K562 (cell line): ENCODE measurements around the gene SRSF6. TPM values are rescaled to one million over a fixed set of nuclear protein-coding genes. Genes with fewer than 3 reads are reported as not detected.
A peak's percentile ranks its signal among the peaks of the same experiment; 100 is the strongest.

Experiments
- ATAC-seq: fragments of 200-7000 bp; cut with Tn5 transposase; 3 replicates; pipeline ENCODE4 v1.9.1; 2020; ENCODE audit warnings: moderate library complexity
- BruUV-seq: library from RNA; stranded (reverse); fragments of 400-500 nt; replicated peaks from 2 replicates; lab custom pipeline; 2021; lab: Mats Ljungman, UMichigan
- CTCF ChIA-PET: fragments of 300-600 bp; formaldehyde crosslinking; extraction: SDS; loops from one replicate; lab custom pipeline; 2021; ENCODE audit warnings: low intra/inter-chr PET ratio; lab: Yijun Ruan, JAX
- POLR2A ChIA-PET: fragments of 300-600, 350-650 bp; sonication (Branson Sonifier 250); formaldehyde crosslinking; extraction: SDS; loops from one replicate; lab custom pipeline; 2021; ENCODE audit warnings: antibody characterized with exemption, inconsistent platforms; lab: Yijun Ruan, JAX
- DNase-seq, 4 experiments: peaks; one replicate each; pipeline versions ENCODE4 v3.0.0 to v3.0.0-alpha.2; 2011 to 2018; ENCODE audit warnings: low spot score in 3 of 4, mixed read lengths in 3 of 4; ENCODE audit errors: extremely low read depth in 1 of 4
- FAIRE-seq: peaks from 2 replicates; lab custom pipeline; 2011; peaks lifted over from hg19 to GRCh38; lab: Jason Lieb, UNC
- H2AFZ ChIP-seq: 2 replicates; pipeline ENCODE4 v1.6.0; 2011; ENCODE audit warnings: low read depth, low read length, control low read depth, inconsistent platforms
- H3K27ac ChIP-seq: fragments of 200-600 bp; 3 replicates; pipeline ENCODE4 v1.8.0; 2011; ENCODE audit warnings: low read depth, mild to moderate bottlenecking, control low read depth, inconsistent platforms, low read length, moderate library complexity, mixed read lengths; ENCODE audit errors: extremely low read depth
- H3K27me3 ChIP-seq, 2 experiments: fragments of 300-600 bp in 1 of 2; 2 replicates in 1 of 2; 3 replicates in 1 of 2; pipeline versions ENCODE4 v1.6.0 to v1.8.0; 2011; ENCODE audit warnings: inconsistent platforms in 2 of 2, low read length in 2 of 2, mild to moderate bottlenecking in 1 of 2, mixed read lengths in 1 of 2, moderate library complexity in 1 of 2; ENCODE audit not compliant: control insufficient read depth in 2 of 2, insufficient read depth in 2 of 2
- H3K36me3 ChIP-seq: fragments of 300-600 bp; 3 replicates; pipeline ENCODE4 v1.8.0; 2011; ENCODE audit warnings: mild to moderate bottlenecking, low read length, inconsistent platforms; ENCODE audit not compliant: control insufficient read depth, insufficient read depth
- H3K4me1 ChIP-seq, 2 experiments: fragments of 200-600 bp in 1 of 2; replicated peaks in 1 of 2; 2 replicates in 1 of 2; 3 replicates in 1 of 2; pipeline versions ENCODE4 v1.5.1 to v1.8.0; 2011; ENCODE audit warnings: inconsistent platforms in 2 of 2, low read length in 2 of 2, mild to moderate bottlenecking in 1 of 2, mixed read lengths in 1 of 2, moderate library complexity in 1 of 2; ENCODE audit not compliant: control insufficient read depth in 2 of 2, insufficient read depth in 2 of 2
- H3K4me2 ChIP-seq: 2 replicates; pipeline ENCODE4 v1.6.1; 2011; ENCODE audit warnings: low read length, control low read depth, inconsistent platforms, mixed read lengths; ENCODE audit not compliant: insufficient read depth
- H3K4me3 ChIP-seq: fragments of 200-600 bp; sonication (generic), shearing (Covaris generic); 2 replicates; pipeline ENCODE4 v1.5.1; 2016; ENCODE audit warnings: control low read depth, inconsistent platforms
- H3K79me2 ChIP-seq: fragments of 200-600 bp; 3 replicates; pipeline ENCODE4 v1.8.0; 2011; ENCODE audit warnings: low read length, inconsistent platforms; ENCODE audit not compliant: control insufficient read depth, insufficient read depth
- H3K9ac ChIP-seq, 2 experiments: 2 replicates each; pipeline versions ENCODE4 v1.6.0 to v1.6.1; 2011; ENCODE audit warnings: low read depth in 2 of 2, low read length in 2 of 2, control low read depth in 1 of 2, inconsistent platforms in 1 of 2, mild to moderate bottlenecking in 1 of 2, mixed read lengths in 1 of 2; ENCODE audit not compliant: insufficient read depth in 1 of 2
- H3K9me1 ChIP-seq: one replicate; pipeline ENCODE4 v1.6.0; 2011; ENCODE audit warnings: inconsistent platforms, mild to moderate bottlenecking, low read length, moderate library complexity; ENCODE audit not compliant: control insufficient read depth, insufficient read depth
- H3K9me3 ChIP-seq: replicated peaks from 2 replicates; pipeline ENCODE4 v1.5.1; 2011; ENCODE audit warnings: low read depth, low read length, inconsistent platforms; ENCODE audit not compliant: control insufficient read depth, insufficient read depth
- H4K20me1 ChIP-seq: replicated peaks from 2 replicates; pipeline ENCODE4 v1.6.1; 2011; ENCODE audit warnings: low read length, inconsistent platforms, mixed read lengths; ENCODE audit not compliant: control insufficient read depth, insufficient read depth
- ASH1L ChIP-seq: fragments of 450-650 bp; IDR thresholded peaks from 2 replicates; pipeline ENCODE4 v1.6.1; 2018; ENCODE audit warnings: borderline replicate concordance, mild to moderate bottlenecking, low read depth; ENCODE audit not compliant: partially characterized antibody
- ATF7 ChIP-seq: fragments of 450-650 bp; IDR thresholded peaks from 2 replicates; pipeline ENCODE4 v1.7.1; 2014; ENCODE audit warnings: mild to moderate bottlenecking, moderate library complexity
- CBX3 ChIP-seq, 2 experiments: IDR thresholded peaks; 1 replicate in 1 of 2; 2 replicates in 1 of 2; pipeline ENCODE4 v1.6.1; 2012; ENCODE audit warnings: inconsistent platforms in 2 of 2, low read length in 2 of 2, borderline replicate concordance in 1 of 2, control low read depth in 1 of 2
- CCNT2 ChIP-seq: IDR thresholded peaks from 2 replicates; pipeline ENCODE4 v1.6.1; 2011; ENCODE audit warnings: borderline replicate concordance, low read depth, mild to moderate bottlenecking, moderate library complexity, mixed read lengths, low read length; ENCODE audit not compliant: insufficient read length; ENCODE audit errors: extremely low read depth
- COPS2 ChIP-seq: fragments of 450-650 bp; conservative IDR thresholded peaks from 2 replicates; pipeline ENCODE4 v1.6.1; 2016; ENCODE audit warnings: mild to moderate bottlenecking, moderate library complexity
- FIP1L1 ChIP-seq: fragments of 200-400 bp; formaldehyde crosslinking; IDR thresholded peaks from 2 replicates; pipeline ENCODE4 v1.6.1; 2018; ENCODE audit warnings: mild to moderate bottlenecking, low read depth, low read length; ENCODE audit not compliant: poor library complexity, severe bottlenecking
- FOXJ3 ChIP-seq: sonication (generic); formaldehyde crosslinking; IDR thresholded peaks from 2 replicates; pipeline ENCODE4 v1.4.0; 2020; ENCODE audit warnings: mild to moderate bottlenecking, missing genetic modification reagents
- NR3C1 ChIP-seq: sonication (generic); formaldehyde crosslinking; IDR thresholded peaks from 2 replicates; pipeline ENCODE4 v1.8.1; 2022; ENCODE audit warnings: missing genetic modification reagents
- PHF21A ChIP-seq: fragments of 450-650 bp; IDR thresholded peaks from 2 replicates; pipeline ENCODE4 v1.6.1; 2017; ENCODE audit warnings: low read depth, borderline replicate concordance
- PML ChIP-seq: IDR thresholded peaks from 2 replicates; pipeline ENCODE4 v1.6.1; 2012; ENCODE audit warnings: low read length, inconsistent platforms
- POLR2A ChIP-seq: fragments of 450-650 bp; conservative IDR thresholded peaks from 2 replicates; pipeline ENCODE4 v1.6.1; 2016
- RAD21 ChIP-seq, 2 experiments: fragments of 250-450 bp in 1 of 2; fragments of 450-650 bp in 1 of 2; sonication (Bioruptor Pico) in 1 of 2; formaldehyde crosslinking in 1 of 2; IDR thresholded peaks in 1 of 2; conservative IDR thresholded peaks in 1 of 2; 2 replicates each; pipeline versions ENCODE4 v1.4.0 to v1.8.0; 2020 to 2022; ENCODE audit warnings: mild to moderate bottlenecking in 2 of 2, moderate library complexity in 1 of 2
- TCF7 ChIP-seq: sonication (generic); IDR thresholded peaks from 2 replicates; pipeline ENCODE4 v1.6.1; 2016; ENCODE audit warnings: antibody characterized with exemption, borderline replicate concordance
- TEAD2 ChIP-seq: fragments of 450-650 bp; IDR thresholded peaks from 2 replicates; pipeline ENCODE4 v1.6.1; 2016; ENCODE audit warnings: missing genetic modification characterization, control low read depth, missing compliant biosample characterization
- ZKSCAN1 ChIP-seq: fragments of 150-350 bp; IDR thresholded peaks from 2 replicates; pipeline ENCODE4 v1.6.1; 2016; ENCODE audit warnings: low read depth, low read length
- WGBS: fragments of 100-300 bp; shearing (Covaris generic); methylation state at CpG from one replicate; pipeline ENCODE4 v1.1.6; 2016; ENCODE audit warnings: low coverage, mixed read lengths; ENCODE audit not compliant: insufficient coverage; ENCODE audit errors: missing lambda C conversion rate; 5-methylcytosine and 5-hydroxymethylcytosine counted together
- in situ Hi-C: fragments of 300-500 bp; cut with MboI; formaldehyde crosslinking; loops from 4 replicates; pipeline ENCODE4 v1.15.0; 2018; ENCODE audit warnings: inconsistent platforms, mixed read lengths
- intact Hi-C: fragments of 100-400 bp; cut with micrococcal nuclease; formaldehyde crosslinking; loops from 2 replicates; pipeline ENCODE4 v1.14.2; 2022
- polyA plus RNA-seq, 8 experiments: library from polyadenylated mRNA; depleted of rRNA in 4 of 8; stranded (reverse) in 5 of 8; unstranded in 3 of 8; fragments of >200 nt; fragmentation: Nextera tagmentation in 2 of 8; fragmentation: Illumina TruSeq in 1 of 8; extraction: Ambion mirVana in 2 of 8; extraction: Trizol in 1 of 8; gene quantifications; 2 replicates each; pipeline versions ENCODE4 v1.2.1 to v1.2.3, GENCODE V29; 2011 to 2014; ENCODE audit warnings: inconsistent platforms in 1 of 8, missing spikeins in 1 of 8
- total RNA-seq, 7 experiments: library from RNA; depleted of rRNA in 6 of 7; stranded (reverse); fragments of >200 nt in 6 of 7; fragmentation: Illumina TruSeq in 2 of 7; extraction: Trizol in 2 of 7; gene quantifications; 2 replicates each; pipeline versions ENCODE4 v1.2.1 to v1.2.3, GENCODE V29; 2011 to 2021; ENCODE audit warnings: low replicate concordance in 1 of 7
- TF ChIP-seq, protein P1 (sequence below): fragments of 250-450 bp; sonication (Bioruptor Pico); IDR thresholded peaks from 2 replicates; pipeline ENCODE4 v1.5.0; 2020; ENCODE audit warnings: mild to moderate bottlenecking, borderline replicate concordance
- TF ChIP-seq, protein P2 (sequence below): fragments of 450-650 bp; IDR thresholded peaks from 2 replicates; pipeline ENCODE4 v1.6.1; 2016; ENCODE audit warnings: antibody characterized with exemption

Gene SRSF6
- total and polyA plus RNA-seq, 9 of the 15 experiments (the other 6 are each of a cell fraction or from before 2014, with no cell fraction given), result 52.4 to 165 (median 117) TPM

DNA sequence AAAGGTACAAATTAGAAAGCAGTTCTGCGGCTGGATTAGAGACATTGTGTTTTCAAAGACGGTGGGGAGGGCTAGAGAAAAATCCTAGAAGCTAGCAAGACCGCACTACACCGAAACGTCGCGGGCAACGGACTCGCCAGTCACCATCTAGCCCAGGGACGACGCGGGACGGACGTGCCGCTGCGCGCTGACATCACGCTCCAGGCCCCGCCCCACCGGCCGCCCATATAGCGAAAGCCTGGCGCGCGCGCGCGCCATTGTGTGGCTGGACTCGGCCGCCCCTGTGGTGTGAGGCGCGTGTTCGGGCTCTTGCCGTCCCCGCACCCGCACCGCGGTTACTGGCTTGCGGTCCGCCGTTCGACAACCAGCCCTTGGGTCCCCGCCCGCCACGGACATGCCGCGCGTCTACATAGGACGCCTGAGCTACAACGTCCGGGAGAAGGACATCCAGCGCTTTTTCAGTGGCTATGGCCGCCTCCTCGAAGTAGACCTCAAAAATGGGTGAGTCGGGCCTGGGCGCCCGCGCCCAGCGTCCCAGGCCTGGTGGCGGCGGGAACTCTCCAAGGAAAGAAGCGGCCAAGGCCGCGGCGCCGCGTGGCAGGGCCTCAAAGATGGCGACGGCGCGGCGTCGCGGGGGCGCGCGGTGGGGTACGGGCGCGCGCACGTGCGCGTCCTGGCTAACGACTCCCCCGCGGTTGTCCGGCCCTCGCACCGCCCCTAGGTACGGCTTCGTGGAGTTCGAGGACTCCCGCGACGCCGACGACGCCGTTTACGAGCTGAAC, at the start of gene SRSF6 (continued):
- TF ChIP-seq ZKSCAN1 (no peak), NR3C1 (CRISPR knock-in tag) (peak; percentile 79; the same call in 1 of the 2 replicates), COPS2 (no peak), TEAD2 (tag) (no peak), PHF21A (no peak), ASH1L (peak; percentile 51)

DNA sequence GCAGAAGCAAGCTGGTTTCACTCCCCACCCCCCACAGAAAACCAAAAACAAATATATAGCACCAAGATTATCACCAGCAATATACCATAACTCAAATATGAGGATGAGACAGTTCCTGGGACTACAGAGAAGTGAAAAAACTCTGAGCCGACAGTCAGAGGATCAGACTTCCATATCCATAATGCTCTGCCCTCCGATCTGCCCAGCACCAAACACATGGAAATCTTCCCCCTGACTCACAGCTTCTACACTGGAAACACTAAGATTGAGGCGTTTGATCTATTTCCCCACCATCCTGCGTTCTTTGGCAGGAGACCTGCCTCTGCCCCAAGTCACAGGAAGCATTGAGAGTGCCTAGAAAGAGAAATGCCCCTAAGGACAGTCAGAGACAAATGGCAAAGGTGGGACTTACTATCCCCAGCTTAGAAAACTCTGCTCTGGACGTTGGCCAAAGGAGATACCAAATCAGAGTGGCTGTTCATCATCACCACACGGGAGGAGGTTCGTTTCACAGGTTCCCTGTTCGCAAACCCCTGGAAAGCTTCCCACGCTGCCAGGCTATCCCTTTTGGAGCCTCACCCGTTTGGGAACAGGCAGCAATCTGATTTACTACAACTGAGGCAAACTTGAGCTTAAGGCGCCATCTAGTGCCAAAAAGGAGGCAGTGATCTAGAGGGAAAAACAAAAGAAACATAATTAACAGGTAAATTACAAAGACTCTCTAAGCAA, 48.7 kb upstream of the SRSF6 start:
- peak; percentile 79 for FAIRE-seq
- no peaks in the 10 kb centered on the region for H3K36me3 ChIP-seq
- no peak overlapping the region for H3K9ac ChIP-seq
- intact Hi-C loops (loop anchor here (10.0 kb wide), 1 partner anchor 204 kb away; no protein-coding TSS in a partner anchor), in situ Hi-C loops (no loop called here)
- POLR2A ChIA-PET, result interaction anchor here (0.5 to 0.8 kb wide), 2 partner anchors 123 to 1609 kb away, joined by 3 to 5 read pairs; no protein-coding TSS in a partner anchor
- H3K9me1 ChIP-seq, result no peaks in the 10 kb centered on the region
- CTCF ChIA-PET, result no interaction called here
- no peaks in the 10 kb centered on the region for H3K9me3 ChIP-seq
- H3K4me3 ChIP-seq, result no peak overlapping the region
- H3K79me2 ChIP-seq, result no peaks in the 10 kb centered on the region
- no peaks in the 10 kb centered on the region for H3K4me1 ChIP-seq
- under 1% methylated on average over 11 of the region's 11 CpGs for WGBS
- peak; percentile 74 for ATAC-seq
- no peak overlapping the region for H3K27ac ChIP-seq
- BruUV-seq, result no TSS peak
- no peaks in the 10 kb centered on the region for H4K20me1 ChIP-seq
- no peak overlapping the region for H2AFZ ChIP-seq
- no peaks in the 10 kb centered on the region for H3K27me3 ChIP-seq
- no peak overlapping the region for H3K4me2 ChIP-seq
- peak; percentile 25 to 57 (median 32) for DNase-seq
- TF ChIP-seq ATF7, result 0 out of 2 replicates have a peak, but pooled peaks have one; percentile 27
- TF ChIP-seq, protein P1, sequence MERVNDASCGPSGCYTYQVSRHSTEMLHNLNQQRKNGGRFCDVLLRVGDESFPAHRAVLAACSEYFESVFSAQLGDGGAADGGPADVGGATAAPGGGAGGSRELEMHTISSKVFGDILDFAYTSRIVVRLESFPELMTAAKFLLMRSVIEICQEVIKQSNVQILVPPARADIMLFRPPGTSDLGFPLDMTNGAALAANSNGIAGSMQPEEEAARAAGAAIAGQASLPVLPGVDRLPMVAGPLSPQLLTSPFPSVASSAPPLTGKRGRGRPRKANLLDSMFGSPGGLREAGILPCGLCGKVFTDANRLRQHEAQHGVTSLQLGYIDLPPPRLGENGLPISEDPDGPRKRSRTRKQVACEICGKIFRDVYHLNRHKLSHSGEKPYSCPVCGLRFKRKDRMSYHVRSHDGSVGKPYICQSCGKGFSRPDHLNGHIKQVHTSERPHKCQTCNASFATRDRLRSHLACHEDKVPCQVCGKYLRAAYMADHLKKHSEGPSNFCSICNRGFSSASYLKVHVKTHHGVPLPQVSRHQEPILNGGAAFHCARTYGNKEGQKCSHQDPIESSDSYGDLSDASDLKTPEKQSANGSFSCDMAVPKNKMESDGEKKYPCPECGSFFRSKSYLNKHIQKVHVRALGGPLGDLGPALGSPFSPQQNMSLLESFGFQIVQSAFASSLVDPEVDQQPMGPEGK (CRISPR knock-in tag), result no peak
- no peak for TF ChIP-seq TCF7
- TF ChIP-seq CBX3 (IDR thresholded peaks at IDR 0.05; ENCODE audit: borderline replicate concordance in 1 of 2, low read length in 2 of 2), result peak in 1 of 2 experiments; percentile 92; a peak in 2 of 3 replicates
- no peak for TF ChIP-seq PML
- TF ChIP-seq FIP1L1, result no peak
- TF ChIP-seq CCNT2, result no peak
- peak; percentile 33 to 83; a peak in 2 of 4 replicates for TF ChIP-seq RAD21 (CRISPR knock-in tag; conservative IDR thresholded peaks at IDR 0.05 in 1 of 2, IDR thresholded peaks at IDR 0.05 in 1 of 2)
- TF ChIP-seq, protein P2, sequence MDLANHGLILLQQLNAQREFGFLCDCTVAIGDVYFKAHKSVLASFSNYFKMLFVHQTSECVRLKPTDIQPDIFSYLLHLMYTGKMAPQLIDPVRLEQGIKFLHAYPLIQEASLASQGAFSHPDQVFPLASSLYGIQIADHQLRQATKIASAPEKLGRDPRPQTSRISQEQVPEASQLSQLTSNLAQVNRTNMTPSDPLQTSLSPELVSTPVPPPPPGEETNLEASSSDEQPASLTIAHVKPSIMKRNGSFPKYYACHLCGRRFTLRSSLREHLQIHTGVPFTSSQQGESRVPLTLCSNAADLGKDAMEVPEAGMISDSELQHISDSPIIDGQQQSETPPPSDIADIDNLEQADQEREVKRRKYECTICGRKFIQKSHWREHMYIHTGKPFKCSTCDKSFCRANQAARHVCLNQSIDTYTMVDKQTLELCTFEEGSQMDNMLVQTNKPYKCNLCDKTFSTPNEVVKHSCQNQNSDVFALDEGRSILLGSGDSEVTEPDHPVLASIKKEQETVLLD, result no peak
- TF ChIP-seq FOXJ3 (CRISPR knock-in tag), result no peak
- no peak for TF ChIP-seq POLR2A
